WTC11 (cell line): Measurements from ENCODE around the gene LMO2. TPM values are rescaled to one million over a fixed set of nuclear protein-coding genes. Genes with fewer than 3 reads are reported as not detected.

Experiments used
- ATAC-seq: fragments of 200-7000 bp; cut with Tn5 transposase; 2 replicates; pipeline ENCODE4 v1.10.0; 2021; ENCODE audit warnings: mild to moderate bottlenecking, moderate library complexity
- CTCF ChIA-PET: fragments of 300-600 bp; sonication (Branson Sonifier 250); formaldehyde crosslinking; loops from one replicate; lab custom pipeline; 2021; ENCODE audit warnings: antibody characterized with exemption; lab: Charles Lee
- POLR2A ChIA-PET: fragments of 350-600 bp; sonication (Branson Sonifier 250); formaldehyde crosslinking; loops from one replicate; lab custom pipeline; 2021; ENCODE audit warnings: antibody characterized with exemption; lab: Charles Lee
- DNase-seq: peaks from one replicate; pipeline ENCODE4 v3.0.0; 2021; ENCODE audit warnings: low spot score
- H3K27ac Mint-ChIP-seq: 2 replicates; pipeline ENCODE4 v1.8.0; 2021; ENCODE audit warnings: mixed read lengths
- H3K27me3 Mint-ChIP-seq: 2 replicates; pipeline ENCODE4 v1.8.0; 2021; ENCODE audit warnings: low read depth, mild to moderate bottlenecking, moderate library complexity, mixed read lengths
- H3K36me3 Mint-ChIP-seq: 2 replicates; pipeline ENCODE4 v1.8.0; 2021; ENCODE audit warnings: mixed read lengths
- H3K4me1 Mint-ChIP-seq: 2 replicates; pipeline ENCODE4 v1.8.0; 2022; ENCODE audit warnings: mixed read lengths
- H3K4me3 Mint-ChIP-seq: 2 replicates; pipeline ENCODE4 v1.8.0; 2021; ENCODE audit warnings: mild to moderate bottlenecking, moderate library complexity, mixed read lengths
- H3K9me3 Mint-ChIP-seq: 2 replicates; pipeline ENCODE4 v1.8.0; 2021; ENCODE audit warnings: mixed read lengths
- AFF4 ChIP-seq: sonication (generic); formaldehyde crosslinking; IDR thresholded peaks from 2 replicates; pipeline ENCODE4 v1.8.1; 2023; ENCODE audit warnings: mild to moderate bottlenecking, missing genetic modification reagents, borderline replicate concordance
- AR ChIP-seq: fragments of 250-450 bp; sonication (Bioruptor Pico); IDR thresholded peaks from 2 replicates; pipeline ENCODE4 v1.9.0; 2021; ENCODE audit warnings: mild to moderate bottlenecking
- CBFB ChIP-seq: sonication (generic); formaldehyde crosslinking; IDR thresholded peaks from 2 replicates; pipeline ENCODE4 v1.8.1; 2022; ENCODE audit warnings: mild to moderate bottlenecking, low read depth, missing genetic modification reagents
- ELF4 ChIP-seq: sonication (generic); formaldehyde crosslinking; IDR thresholded peaks from 2 replicates; pipeline ENCODE4 v1.8.1; 2022; ENCODE audit warnings: low read depth, mild to moderate bottlenecking, moderate library complexity, missing genetic modification reagents
- EMX1 ChIP-seq: fragments of 250-450 bp; sonication (Bioruptor Pico); IDR thresholded peaks from 2 replicates; pipeline ENCODE4 v1.8.0; 2021; ENCODE audit warnings: mild to moderate bottlenecking
- ESRRA ChIP-seq: sonication (generic); formaldehyde crosslinking; IDR thresholded peaks from 2 replicates; pipeline ENCODE4 v1.8.1; 2022; ENCODE audit warnings: mild to moderate bottlenecking, missing genetic modification reagents, borderline replicate concordance
- FOXJ3 ChIP-seq: sonication (generic); formaldehyde crosslinking; IDR thresholded peaks from 2 replicates; pipeline ENCODE4 v1.9.0; 2021; ENCODE audit warnings: missing genetic modification reagents, mild to moderate bottlenecking, borderline replicate concordance
- GABPB1 ChIP-seq: sonication (generic); formaldehyde crosslinking; IDR thresholded peaks from 2 replicates; pipeline ENCODE4 v1.8.1; 2023; ENCODE audit warnings: mild to moderate bottlenecking, missing genetic modification reagents
- GRHL2 ChIP-seq: fragments of 250-450 bp; sonication (Bioruptor Pico); IDR thresholded peaks from 2 replicates; pipeline ENCODE4 v1.8.0; 2022; ENCODE audit warnings: mild to moderate bottlenecking, moderate library complexity; ENCODE audit not compliant: insufficient replicate concordance, severe bottlenecking
- JUN ChIP-seq: sonication (generic); formaldehyde crosslinking; IDR thresholded peaks from 2 replicates; pipeline ENCODE4 v1.8.0; 2023; ENCODE audit warnings: mild to moderate bottlenecking, missing genetic modification reagents
- NR2C2 ChIP-seq: sonication (generic); formaldehyde crosslinking; IDR thresholded peaks from 2 replicates; pipeline ENCODE4 v1.8.0; 2022; ENCODE audit warnings: mild to moderate bottlenecking, missing genetic modification reagents
- TEAD1 ChIP-seq: sonication (generic); formaldehyde crosslinking; IDR thresholded peaks from 2 replicates; pipeline ENCODE4 v1.8.0; 2022; ENCODE audit warnings: mild to moderate bottlenecking, missing genetic modification reagents
- TP53 ChIP-seq: sonication (generic); formaldehyde crosslinking; IDR thresholded peaks from 2 replicates; pipeline ENCODE4 v1.8.1; 2023; ENCODE audit warnings: mild to moderate bottlenecking, missing genetic modification reagents
- ZBTB21 ChIP-seq: sonication (generic); formaldehyde crosslinking; IDR thresholded peaks from 2 replicates; pipeline ENCODE4 v1.8.1; 2023; ENCODE audit warnings: mild to moderate bottlenecking, missing genetic modification reagents, borderline replicate concordance
- ZNF121 ChIP-seq: sonication (generic); formaldehyde crosslinking; IDR thresholded peaks from 2 replicates; pipeline ENCODE4 v1.8.0; 2023; ENCODE audit warnings: missing genetic modification reagents
- ZNF138 ChIP-seq: sonication (generic); formaldehyde crosslinking; conservative IDR thresholded peaks from 2 replicates; pipeline ENCODE4 v1.8.1; 2022; ENCODE audit warnings: mild to moderate bottlenecking, moderate library complexity, missing genetic modification reagents
- ZNF396 ChIP-seq: fragments of 250-450 bp; sonication (Bioruptor Pico); IDR thresholded peaks from 2 replicates; pipeline ENCODE4 v1.8.0; 2021; ENCODE audit warnings: mild to moderate bottlenecking, moderate library complexity, borderline replicate concordance
- total RNA-seq: library from RNA; stranded (reverse); gene quantifications from 3 replicates; pipeline ENCODE4 v1.2.3, GENCODE V29; 2021
- TF ChIP-seq, protein P1 (sequence below): fragments of 250-450 bp; sonication (Bioruptor Pico); IDR thresholded peaks from 2 replicates; pipeline ENCODE4 v1.9.0; 2021; ENCODE audit warnings: mild to moderate bottlenecking, borderline replicate concordance

Gene LMO2
- total RNA-seq, 1 experiment from 2014 or later = 3.4 TPM

DNA sequence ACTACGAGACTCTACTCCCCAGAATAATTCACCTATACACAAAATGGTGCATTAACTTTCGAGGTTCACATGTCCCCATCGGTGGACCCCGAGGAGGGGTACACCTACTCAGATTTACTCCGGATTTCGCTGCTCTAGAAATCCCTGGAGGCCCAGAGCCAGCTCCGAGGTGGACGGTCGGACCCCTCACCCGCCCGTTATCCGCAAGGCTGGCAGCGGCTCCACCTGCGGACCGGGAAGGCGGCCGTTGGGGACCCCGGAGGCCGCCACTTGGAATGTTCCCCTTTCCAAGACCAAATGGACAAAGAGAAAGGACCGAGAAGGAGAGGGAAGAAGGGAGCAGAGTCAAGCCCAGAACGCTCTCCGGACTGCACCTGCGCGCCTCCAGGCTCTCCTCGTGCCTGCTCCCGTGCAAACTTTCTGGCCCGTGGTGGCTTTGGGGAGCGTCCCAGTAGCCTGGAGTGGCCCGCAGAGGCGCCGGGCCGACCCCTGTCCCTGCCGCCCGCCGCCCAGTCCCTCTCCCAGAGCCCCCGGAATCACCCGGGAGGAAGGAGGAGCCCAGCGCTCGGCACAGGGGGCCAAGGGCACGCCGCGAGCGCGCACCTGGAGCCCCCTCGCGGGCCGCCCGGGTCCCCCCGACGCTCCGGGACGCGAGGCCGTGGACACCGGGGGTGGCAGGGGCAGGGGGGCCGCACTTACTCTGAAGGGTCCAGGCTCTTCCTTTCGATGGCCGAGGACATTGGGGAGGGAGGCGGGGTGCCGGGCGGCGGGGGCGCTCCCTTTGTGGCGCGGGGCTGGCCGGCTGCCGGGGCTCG is 23.0 kb downstream of the LMO2 start:
- peak; percentile 28 for ATAC-seq
- peaks cover 78% of the 10 kb centered on the region for H3K27me3 Mint-ChIP-seq
- H3K27ac Mint-ChIP-seq = no peak overlapping the region
- DNase-seq = peak; percentile 42
- TF ChIP-seq CBFB (CRISPR knock-in tag) = no peak
- no peak for TF ChIP-seq ZNF396
- no peak for TF ChIP-seq TP53 (CRISPR knock-in tag)
- no peak for TF ChIP-seq GABPB1 (CRISPR knock-in tag)
- TF ChIP-seq ELF4 (CRISPR knock-in tag) = no peak
- TF ChIP-seq JUN (CRISPR knock-in tag) = no peak
- TF ChIP-seq ZNF121 (CRISPR knock-in tag) = no peak
- no peak for TF ChIP-seq AR (CRISPR knock-in tag)
- no peak for TF ChIP-seq TEAD1
- TF ChIP-seq ZBTB21 (CRISPR knock-in tag) = no peak
- no peak for TF ChIP-seq FOXJ3 (CRISPR knock-in tag)
- no peak for TF ChIP-seq EMX1 (CRISPR knock-in tag)
- no peak for TF ChIP-seq ZNF138 (CRISPR knock-in tag)
- no peak for TF ChIP-seq NR2C2 (CRISPR knock-in tag)
- no peak for TF ChIP-seq AFF4 (CRISPR knock-in tag)
- TF ChIP-seq, all 79 proteins: peak for 0
- peaks cover 24% of the 10 kb centered on the region for H3K4me1 Mint-ChIP-seq
- H3K36me3 Mint-ChIP-seq = no peaks in the 10 kb centered on the region
- ChIA-PET POLR2A (interaction anchor here (1.0 kb wide), 1 partner anchor 119 kb away, joined by 3 read pairs; no protein-coding TSS in a partner anchor), CTCF (interaction anchor here (0.8 to 2.2 kb wide), 6 partner anchors 102 to 305 kb away, joined by 3 to 15 read pairs (median 6); no protein-coding TSS in a partner anchor)
- peak overlapping the region; percentile 72 for H3K4me3 Mint-ChIP-seq
- H3K9me3 Mint-ChIP-seq = no peaks in the 10 kb centered on the region

- H3K4me3 Mint-ChIP-seq = peak overlapping the region; percentile 72
- no peak overlapping the region for H3K27ac Mint-ChIP-seq
- peaks cover 73% of the 10 kb centered on the region for H3K27me3 Mint-ChIP-seq
- CTCF ChIA-PET = interaction anchor here (0.8 to 2.2 kb wide), 4 partner anchors 103 to 306 kb away, joined by 3 to 15 read pairs (median 8); no protein-coding TSS in a partner anchor
- DNase-seq (no peak), ATAC-seq (no peak)
- H3K4me1 Mint-ChIP-seq = peaks cover 24% of the 10 kb centered on the region
- POLR2A ChIA-PET = interaction anchor here (1.0 kb wide), 1 partner anchor 120 kb away, joined by 3 read pairs; no protein-coding TSS in a partner anchor
- no peaks in the 10 kb centered on the region for H3K36me3 Mint-ChIP-seq
- no peaks in the 10 kb centered on the region for H3K9me3 Mint-ChIP-seq
- TF ChIP-seq GRHL2 (CRISPR knock-in tag) = no peak
- no peak for TF ChIP-seq EMX1 (CRISPR knock-in tag)
- TF ChIP-seq ESRRA = no peak
- TF ChIP-seq, protein P1, sequence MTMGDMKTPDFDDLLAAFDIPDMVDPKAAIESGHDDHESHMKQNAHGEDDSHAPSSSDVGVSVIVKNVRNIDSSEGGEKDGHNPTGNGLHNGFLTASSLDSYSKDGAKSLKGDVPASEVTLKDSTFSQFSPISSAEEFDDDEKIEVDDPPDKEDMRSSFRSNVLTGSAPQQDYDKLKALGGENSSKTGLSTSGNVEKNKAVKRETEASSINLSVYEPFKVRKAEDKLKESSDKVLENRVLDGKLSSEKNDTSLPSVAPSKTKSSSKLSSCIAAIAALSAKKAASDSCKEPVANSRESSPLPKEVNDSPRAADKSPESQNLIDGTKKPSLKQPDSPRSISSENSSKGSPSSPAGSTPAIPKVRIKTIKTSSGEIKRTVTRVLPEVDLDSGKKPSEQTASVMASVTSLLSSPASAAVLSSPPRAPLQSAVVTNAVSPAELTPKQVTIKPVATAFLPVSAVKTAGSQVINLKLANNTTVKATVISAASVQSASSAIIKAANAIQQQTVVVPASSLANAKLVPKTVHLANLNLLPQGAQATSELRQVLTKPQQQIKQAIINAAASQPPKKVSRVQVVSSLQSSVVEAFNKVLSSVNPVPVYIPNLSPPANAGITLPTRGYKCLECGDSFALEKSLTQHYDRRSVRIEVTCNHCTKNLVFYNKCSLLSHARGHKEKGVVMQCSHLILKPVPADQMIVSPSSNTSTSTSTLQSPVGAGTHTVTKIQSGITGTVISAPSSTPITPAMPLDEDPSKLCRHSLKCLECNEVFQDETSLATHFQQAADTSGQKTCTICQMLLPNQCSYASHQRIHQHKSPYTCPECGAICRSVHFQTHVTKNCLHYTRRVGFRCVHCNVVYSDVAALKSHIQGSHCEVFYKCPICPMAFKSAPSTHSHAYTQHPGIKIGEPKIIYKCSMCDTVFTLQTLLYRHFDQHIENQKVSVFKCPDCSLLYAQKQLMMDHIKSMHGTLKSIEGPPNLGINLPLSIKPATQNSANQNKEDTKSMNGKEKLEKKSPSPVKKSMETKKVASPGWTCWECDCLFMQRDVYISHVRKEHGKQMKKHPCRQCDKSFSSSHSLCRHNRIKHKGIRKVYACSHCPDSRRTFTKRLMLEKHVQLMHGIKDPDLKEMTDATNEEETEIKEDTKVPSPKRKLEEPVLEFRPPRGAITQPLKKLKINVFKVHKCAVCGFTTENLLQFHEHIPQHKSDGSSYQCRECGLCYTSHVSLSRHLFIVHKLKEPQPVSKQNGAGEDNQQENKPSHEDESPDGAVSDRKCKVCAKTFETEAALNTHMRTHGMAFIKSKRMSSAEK (CRISPR knock-in tag) = no peak
- TF ChIP-seq AR (CRISPR knock-in tag) = no peak
These were observed 23.8 kb downstream of the LMO2 start for GRCh38 chr11:33867996-33868646.
